K562 (cell line): Measurements from ENCODE around the gene FAM117A. TPM values are rescaled to one million over a fixed set of nuclear protein-coding genes. Genes with fewer than 3 reads are reported as not detected.
A peak's percentile ranks its signal among the peaks of the same experiment; 100 is the strongest.

Experiments
- ARNT ChIP-seq, 2 experiments: fragments of 450-650 bp; IDR thresholded peaks; 2 replicates each; pipeline ENCODE4 v1.6.1; 2016; ENCODE audit warnings: mild to moderate bottlenecking in 1 of 2
- FOXK1 ChIP-seq: sonication (generic); formaldehyde crosslinking; IDR thresholded peaks from 2 replicates; pipeline ENCODE4 v1.8.0; 2022; ENCODE audit warnings: missing genetic modification reagents, mild to moderate bottlenecking, borderline replicate concordance
- MTA1 ChIP-seq: fragments of 450-650 bp; IDR thresholded peaks from 2 replicates; pipeline ENCODE4 v1.6.1; 2017; ENCODE audit warnings: borderline replicate concordance
- NFE2L1 ChIP-seq: fragments of 450-650 bp; IDR thresholded peaks from 2 replicates; pipeline ENCODE4 v1.6.1; 2016; ENCODE audit warnings: missing genetic modification characterization, low read depth, mild to moderate bottlenecking, missing compliant biosample characterization, moderate library complexity, borderline replicate concordance
- NUFIP1 ChIP-seq: fragments of 450-650 bp; IDR thresholded peaks from 2 replicates; pipeline ENCODE4 v1.6.1; 2018; ENCODE audit not compliant: partially characterized antibody
- PHF20 ChIP-seq: fragments of 450-650 bp; IDR thresholded peaks from 2 replicates; pipeline ENCODE4 v1.6.1; 2018; ENCODE audit not compliant: partially characterized antibody
- POLR2AphosphoS5 ChIP-seq: IDR thresholded peaks from 2 replicates; pipeline ENCODE4 v1.6.1; 2011; ENCODE audit warnings: mild to moderate bottlenecking, low read depth, low read length, moderate library complexity; ENCODE audit not compliant: control insufficient read depth, insufficient read depth
- POLR2H ChIP-seq: IDR thresholded peaks from 2 replicates; pipeline ENCODE4 v1.6.1; 2016; ENCODE audit warnings: missing genetic modification characterization, low read depth, mild to moderate bottlenecking, control low read depth, missing compliant biosample characterization, moderate library complexity
- PRPF4 ChIP-seq: fragments of 200-400 bp; formaldehyde crosslinking; IDR thresholded peaks from one replicate; pipeline ENCODE4 v1.6.1; 2017; ENCODE audit warnings: low read length, low read depth, mild to moderate bottlenecking; ENCODE audit not compliant: insufficient read depth, poor library complexity, severe bottlenecking
- STAG1 ChIP-seq: sonication (generic); formaldehyde crosslinking; IDR thresholded peaks from 2 replicates; pipeline ENCODE4 v1.5.0; 2020; ENCODE audit warnings: missing genetic modification reagents, borderline replicate concordance
- STAT5A ChIP-seq: IDR thresholded peaks from 2 replicates; pipeline ENCODE4 v1.6.1; 2012; ENCODE audit warnings: low read length, inconsistent platforms, borderline replicate concordance
- WHSC1 ChIP-seq: IDR thresholded peaks from one replicate; pipeline ENCODE4 v1.6.1; 2012; ENCODE audit warnings: low read length, control low read depth, inconsistent platforms
- ZKSCAN3 ChIP-seq: fragments of 250-450 bp; sonication (Bioruptor Pico); IDR thresholded peaks from 2 replicates; pipeline ENCODE4 v1.4.0; 2020
- ZZZ3 ChIP-seq: fragments of 450-650 bp; IDR thresholded peaks from 2 replicates; pipeline ENCODE4 v1.6.1; 2016; ENCODE audit warnings: antibody characterized with exemption, mild to moderate bottlenecking, moderate library complexity
- polyA plus RNA-seq, 8 experiments: library from polyadenylated mRNA; depleted of rRNA in 4 of 8; stranded (reverse) in 5 of 8; unstranded in 3 of 8; fragments of >200 nt; fragmentation: Nextera tagmentation in 2 of 8; fragmentation: Illumina TruSeq in 1 of 8; extraction: Ambion mirVana in 2 of 8; extraction: Trizol in 1 of 8; gene quantifications; 2 replicates each; pipeline versions ENCODE4 v1.2.1 to v1.2.3, GENCODE V29; 2011 to 2014; ENCODE audit warnings: inconsistent platforms in 1 of 8, missing spikeins in 1 of 8
- total RNA-seq, 7 experiments: library from RNA; depleted of rRNA in 6 of 7; stranded (reverse); fragments of >200 nt in 6 of 7; fragmentation: Illumina TruSeq in 2 of 7; extraction: Trizol in 2 of 7; gene quantifications; 2 replicates each; pipeline versions ENCODE4 v1.2.1 to v1.2.3, GENCODE V29; 2011 to 2021; ENCODE audit warnings: low replicate concordance in 1 of 7
- TF ChIP-seq, protein P1 (sequence below): fragments of 450-650 bp; formaldehyde crosslinking; IDR thresholded peaks from 2 replicates; pipeline ENCODE4 v1.4.0; 2020; ENCODE audit warnings: mild to moderate bottlenecking, mixed read lengths
- TF ChIP-seq, protein P2 (sequence below): fragments of 250-450 bp; sonication (Bioruptor Pico); IDR thresholded peaks from 2 replicates; pipeline ENCODE4 v1.8.0; 2021; ENCODE audit warnings: mild to moderate bottlenecking, moderate library complexity
- TF ChIP-seq, protein P3 (sequence below): sonication (generic); formaldehyde crosslinking; IDR thresholded peaks from 2 replicates; pipeline ENCODE4 v1.8.1; 2023; ENCODE audit warnings: mild to moderate bottlenecking, missing genetic modification reagents
- TF ChIP-seq, protein P4 (sequence below): fragments of 250-450 bp; sonication (Bioruptor Pico); IDR thresholded peaks from 2 replicates; pipeline ENCODE4 v1.5.0; 2022; ENCODE audit warnings: mild to moderate bottlenecking
- TF ChIP-seq, protein P5 (sequence below): fragments of 450-650 bp; IDR thresholded peaks from 2 replicates; pipeline ENCODE4 v1.6.1; 2016

The FAM117A gene
- total and polyA plus RNA-seq, 9 of the 15 experiments (the other 6 are each of a cell fraction or from before 2014, with no cell fraction given): 3.1 to 79.7 (median 36.6) TPM

DNA sequence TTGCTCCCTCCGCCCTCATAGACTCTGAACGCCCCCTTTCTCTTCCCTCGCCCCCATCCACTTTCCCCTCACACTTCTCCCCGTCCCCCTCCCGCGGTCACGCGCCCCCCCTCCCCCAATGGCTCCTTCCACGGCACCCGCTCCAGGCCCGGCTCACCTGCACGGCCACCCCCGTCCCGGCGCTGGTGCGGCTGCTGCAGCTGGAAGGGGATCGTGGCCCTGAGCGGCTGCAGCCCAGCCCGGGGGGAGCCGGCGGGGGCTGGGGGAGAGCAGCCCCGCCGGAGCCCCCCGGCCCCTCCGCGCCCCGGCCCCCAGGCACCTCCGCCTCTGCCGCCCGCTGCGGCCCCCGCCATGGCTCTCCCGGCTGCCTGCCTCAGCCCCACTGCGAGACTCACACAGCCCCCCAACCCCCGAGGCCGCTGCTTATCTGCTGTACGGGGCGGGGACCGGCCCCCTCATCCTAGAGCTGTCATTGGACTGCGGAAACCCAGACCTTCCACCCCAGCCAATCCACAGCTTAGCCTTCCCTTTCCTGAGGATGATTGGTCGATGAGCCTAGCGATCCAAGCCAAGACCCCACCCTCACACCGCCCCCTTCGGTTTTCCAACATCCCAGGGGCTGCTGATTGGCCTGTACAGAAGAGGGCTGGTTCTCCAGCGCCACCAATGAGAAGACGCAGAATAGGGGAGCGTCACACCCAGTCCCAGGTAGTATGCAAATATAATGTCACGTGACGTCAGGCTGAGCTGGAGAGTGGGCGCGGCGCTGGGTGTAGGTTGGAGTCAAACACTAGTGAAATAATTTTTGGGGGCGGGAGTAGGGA is at the start of gene FAM117A (continued):
- TF ChIP-seq, protein P1, sequence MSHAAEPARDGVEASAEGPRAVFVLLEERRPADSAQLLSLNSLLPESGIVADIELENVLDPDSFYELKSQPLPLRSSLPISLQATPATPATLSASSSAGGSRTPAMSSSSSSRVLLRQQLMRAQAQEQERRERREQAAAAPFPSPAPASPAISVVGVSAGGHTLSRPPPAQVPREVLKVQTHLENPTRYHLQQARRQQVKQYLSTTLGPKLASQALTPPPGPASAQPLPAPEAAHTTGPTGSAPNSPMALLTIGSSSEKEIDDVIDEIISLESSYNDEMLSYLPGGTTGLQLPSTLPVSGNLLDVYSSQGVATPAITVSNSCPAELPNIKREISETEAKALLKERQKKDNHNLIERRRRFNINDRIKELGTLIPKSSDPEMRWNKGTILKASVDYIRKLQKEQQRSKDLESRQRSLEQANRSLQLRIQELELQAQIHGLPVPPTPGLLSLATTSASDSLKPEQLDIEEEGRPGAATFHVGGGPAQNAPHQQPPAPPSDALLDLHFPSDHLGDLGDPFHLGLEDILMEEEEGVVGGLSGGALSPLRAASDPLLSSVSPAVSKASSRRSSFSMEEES (CRISPR knock-in tag): peak; percentile 100
- TF ChIP-seq NUFIP1 (no peak), MTA1 (no peak), NFE2L1 (tag) (no peak), FOXK1 (CRISPR knock-in tag) (no peak), PRPF4 (no peak), ZZZ3 (no peak), STAG1 (no peak), ARNT (IDR thresholded peaks at IDR 0.05) (peak in 1 of 2 experiments; percentile 76; a peak in 2 of 4 replicates), POLR2AphosphoS5 (peak; percentile 78), WHSC1 (no peak), STAT5A (no peak), ZKSCAN3 (CRISPR knock-in tag) (no peak), POLR2H (tag) (peak; percentile 79), PHF20 (no peak)
- TF ChIP-seq, protein P2, sequence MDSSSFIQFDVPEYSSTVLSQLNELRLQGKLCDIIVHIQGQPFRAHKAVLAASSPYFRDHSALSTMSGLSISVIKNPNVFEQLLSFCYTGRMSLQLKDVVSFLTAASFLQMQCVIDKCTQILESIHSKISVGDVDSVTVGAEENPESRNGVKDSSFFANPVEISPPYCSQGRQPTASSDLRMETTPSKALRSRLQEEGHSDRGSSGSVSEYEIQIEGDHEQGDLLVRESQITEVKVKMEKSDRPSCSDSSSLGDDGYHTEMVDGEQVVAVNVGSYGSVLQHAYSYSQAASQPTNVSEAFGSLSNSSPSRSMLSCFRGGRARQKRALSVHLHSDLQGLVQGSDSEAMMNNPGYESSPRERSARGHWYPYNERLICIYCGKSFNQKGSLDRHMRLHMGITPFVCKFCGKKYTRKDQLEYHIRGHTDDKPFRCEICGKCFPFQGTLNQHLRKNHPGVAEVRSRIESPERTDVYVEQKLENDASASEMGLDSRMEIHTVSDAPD: no peak
- TF ChIP-seq, protein P3, sequence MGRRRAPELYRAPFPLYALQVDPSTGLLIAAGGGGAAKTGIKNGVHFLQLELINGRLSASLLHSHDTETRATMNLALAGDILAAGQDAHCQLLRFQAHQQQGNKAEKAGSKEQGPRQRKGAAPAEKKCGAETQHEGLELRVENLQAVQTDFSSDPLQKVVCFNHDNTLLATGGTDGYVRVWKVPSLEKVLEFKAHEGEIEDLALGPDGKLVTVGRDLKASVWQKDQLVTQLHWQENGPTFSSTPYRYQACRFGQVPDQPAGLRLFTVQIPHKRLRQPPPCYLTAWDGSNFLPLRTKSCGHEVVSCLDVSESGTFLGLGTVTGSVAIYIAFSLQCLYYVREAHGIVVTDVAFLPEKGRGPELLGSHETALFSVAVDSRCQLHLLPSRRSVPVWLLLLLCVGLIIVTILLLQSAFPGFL (CRISPR knock-in tag): no peak
- TF ChIP-seq, protein P4, sequence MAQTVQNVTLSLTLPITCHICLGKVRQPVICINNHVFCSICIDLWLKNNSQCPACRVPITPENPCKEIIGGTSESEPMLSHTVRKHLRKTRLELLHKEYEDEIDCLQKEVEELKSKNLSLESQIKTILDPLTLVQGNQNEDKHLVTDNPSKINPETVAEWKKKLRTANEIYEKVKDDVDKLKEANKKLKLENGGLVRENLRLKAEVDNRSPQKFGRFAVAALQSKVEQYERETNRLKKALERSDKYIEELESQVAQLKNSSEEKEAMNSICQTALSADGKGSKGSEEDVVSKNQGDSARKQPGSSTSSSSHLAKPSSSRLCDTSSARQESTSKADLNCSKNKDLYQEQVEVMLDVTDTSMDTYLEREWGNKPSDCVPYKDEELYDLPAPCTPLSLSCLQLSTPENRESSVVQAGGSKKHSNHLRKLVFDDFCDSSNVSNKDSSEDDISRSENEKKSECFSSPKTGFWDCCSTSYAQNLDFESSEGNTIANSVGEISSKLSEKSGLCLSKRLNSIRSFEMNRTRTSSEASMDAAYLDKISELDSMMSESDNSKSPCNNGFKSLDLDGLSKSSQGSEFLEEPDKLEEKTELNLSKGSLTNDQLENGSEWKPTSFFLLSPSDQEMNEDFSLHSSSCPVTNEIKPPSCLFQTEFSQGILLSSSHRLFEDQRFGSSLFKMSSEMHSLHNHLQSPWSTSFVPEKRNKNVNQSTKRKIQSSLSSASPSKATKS: no peak
- TF ChIP-seq, protein P5, sequence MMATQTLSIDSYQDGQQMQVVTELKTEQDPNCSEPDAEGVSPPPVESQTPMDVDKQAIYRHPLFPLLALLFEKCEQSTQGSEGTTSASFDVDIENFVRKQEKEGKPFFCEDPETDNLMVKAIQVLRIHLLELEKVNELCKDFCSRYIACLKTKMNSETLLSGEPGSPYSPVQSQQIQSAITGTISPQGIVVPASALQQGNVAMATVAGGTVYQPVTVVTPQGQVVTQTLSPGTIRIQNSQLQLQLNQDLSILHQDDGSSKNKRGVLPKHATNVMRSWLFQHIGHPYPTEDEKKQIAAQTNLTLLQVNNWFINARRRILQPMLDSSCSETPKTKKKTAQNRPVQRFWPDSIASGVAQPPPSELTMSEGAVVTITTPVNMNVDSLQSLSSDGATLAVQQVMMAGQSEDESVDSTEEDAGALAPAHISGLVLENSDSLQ: peak; percentile 99
